Measurements from ENCODE around the gene TSC22D4.

DNA sequence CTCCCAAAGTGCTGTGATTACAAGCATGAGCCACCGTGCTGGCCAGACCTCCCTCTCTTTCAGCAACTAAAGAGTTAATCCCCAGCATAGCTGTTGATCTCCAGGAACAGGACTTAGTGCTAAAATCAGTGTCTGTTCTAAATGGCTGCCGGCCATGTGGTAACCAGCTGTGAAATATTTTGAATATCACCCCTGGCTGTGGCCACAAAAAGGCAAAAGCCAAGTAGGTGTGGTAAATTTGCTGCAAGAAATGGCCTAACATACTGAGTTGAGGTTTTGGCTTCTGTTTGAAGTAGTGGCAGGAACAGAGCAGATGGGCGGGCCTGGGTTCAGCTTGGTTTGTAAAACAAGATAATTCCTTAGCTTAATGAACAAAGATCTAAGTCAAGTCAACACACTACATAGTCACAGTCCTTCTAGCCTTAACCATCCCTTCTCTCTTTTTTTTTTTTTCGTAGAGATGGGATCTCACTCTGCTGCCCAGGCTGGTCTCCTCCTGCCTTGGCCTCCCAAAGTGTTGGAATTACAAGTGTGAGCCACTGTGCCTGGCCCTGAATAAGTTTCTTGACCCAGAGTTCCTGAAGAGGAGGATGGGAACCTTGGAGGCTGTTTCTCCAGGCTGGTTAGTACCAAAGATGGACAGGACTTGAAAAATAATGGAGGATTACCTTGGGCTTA, 37.3 kb upstream of the TSC22D4 start:
- TF ChIP-seq, protein P1, sequence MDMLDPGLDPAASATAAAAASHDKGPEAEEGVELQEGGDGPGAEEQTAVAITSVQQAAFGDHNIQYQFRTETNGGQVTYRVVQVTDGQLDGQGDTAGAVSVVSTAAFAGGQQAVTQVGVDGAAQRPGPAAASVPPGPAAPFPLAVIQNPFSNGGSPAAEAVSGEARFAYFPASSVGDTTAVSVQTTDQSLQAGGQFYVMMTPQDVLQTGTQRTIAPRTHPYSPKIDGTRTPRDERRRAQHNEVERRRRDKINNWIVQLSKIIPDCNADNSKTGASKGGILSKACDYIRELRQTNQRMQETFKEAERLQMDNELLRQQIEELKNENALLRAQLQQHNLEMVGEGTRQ (IDR thresholded peaks at IDR 0.05): no peak
- TF ChIP-seq RARB (CRISPR knock-in tag; IDR thresholded peaks at IDR 0.05): no peak
- no peak for TF ChIP-seq MYC (IDR thresholded peaks at IDR 0.05; ENCODE audit: borderline replicate concordance, low read length)
- TF ChIP-seq, protein P2, sequence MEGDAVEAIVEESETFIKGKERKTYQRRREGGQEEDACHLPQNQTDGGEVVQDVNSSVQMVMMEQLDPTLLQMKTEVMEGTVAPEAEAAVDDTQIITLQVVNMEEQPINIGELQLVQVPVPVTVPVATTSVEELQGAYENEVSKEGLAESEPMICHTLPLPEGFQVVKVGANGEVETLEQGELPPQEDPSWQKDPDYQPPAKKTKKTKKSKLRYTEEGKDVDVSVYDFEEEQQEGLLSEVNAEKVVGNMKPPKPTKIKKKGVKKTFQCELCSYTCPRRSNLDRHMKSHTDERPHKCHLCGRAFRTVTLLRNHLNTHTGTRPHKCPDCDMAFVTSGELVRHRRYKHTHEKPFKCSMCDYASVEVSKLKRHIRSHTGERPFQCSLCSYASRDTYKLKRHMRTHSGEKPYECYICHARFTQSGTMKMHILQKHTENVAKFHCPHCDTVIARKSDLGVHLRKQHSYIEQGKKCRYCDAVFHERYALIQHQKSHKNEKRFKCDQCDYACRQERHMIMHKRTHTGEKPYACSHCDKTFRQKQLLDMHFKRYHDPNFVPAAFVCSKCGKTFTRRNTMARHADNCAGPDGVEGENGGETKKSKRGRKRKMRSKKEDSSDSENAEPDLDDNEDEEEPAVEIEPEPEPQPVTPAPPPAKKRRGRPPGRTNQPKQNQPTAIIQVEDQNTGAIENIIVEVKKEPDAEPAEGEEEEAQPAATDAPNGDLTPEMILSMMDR (IDR thresholded peaks at IDR 0.05): no peak
- TF ChIP-seq KDM1A (IDR thresholded peaks at IDR 0.05; ENCODE audit: low read depth): no peak
- no peak for TF ChIP-seq CBX2 (IDR thresholded peaks at IDR 0.05; ENCODE audit: borderline replicate concordance, low read depth)

Measured in A549 (cell line).